HepG2 (cell line): Measurements from ENCODE around the gene PIANP. TPM values are rescaled to one million over a fixed set of nuclear protein-coding genes. Genes with fewer than 3 reads are reported as not detected.

Experiments
- polyA plus RNA-seq, 8 experiments: library from polyadenylated mRNA; depleted of rRNA in 3 of 8; stranded (reverse) in 7 of 8; unstranded in 1 of 8; fragments of >200 nt; fragmentation: Illumina TruSeq in 4 of 8; extraction: Trizol in 4 of 8; gene quantifications; 2 replicates each; pipeline versions ENCODE4 v1.2.1 to v1.2.3, GENCODE V29; 2011 to 2016; ENCODE audit warnings: low read depth in 4 of 8, missing spikeins in 1 of 8, mixed read lengths in 1 of 8; ENCODE audit not compliant: insufficient read depth in 1 of 8
- total RNA-seq, 5 experiments: library from RNA; depleted of rRNA; stranded (reverse); fragments of >200 nt; fragmentation: Illumina TruSeq; extraction: Trizol; gene quantifications; 2 replicates each; pipeline ENCODE4 v1.2.3, GENCODE V29; 2016; ENCODE audit warnings: low read depth in 1 of 5
- TF ChIP-seq, protein P1 (sequence below): sonication (generic); formaldehyde crosslinking; IDR thresholded peaks from 2 replicates; pipeline ENCODE4 v1.5.0; 2020; ENCODE audit warnings: mild to moderate bottlenecking, missing genetic modification reagents, borderline replicate concordance

PIANP gene
- total and polyA plus RNA-seq, 2 of the 13 experiments (the other 11 are each of a cell fraction or from before 2014, with no cell fraction given), result not detected

DNA sequence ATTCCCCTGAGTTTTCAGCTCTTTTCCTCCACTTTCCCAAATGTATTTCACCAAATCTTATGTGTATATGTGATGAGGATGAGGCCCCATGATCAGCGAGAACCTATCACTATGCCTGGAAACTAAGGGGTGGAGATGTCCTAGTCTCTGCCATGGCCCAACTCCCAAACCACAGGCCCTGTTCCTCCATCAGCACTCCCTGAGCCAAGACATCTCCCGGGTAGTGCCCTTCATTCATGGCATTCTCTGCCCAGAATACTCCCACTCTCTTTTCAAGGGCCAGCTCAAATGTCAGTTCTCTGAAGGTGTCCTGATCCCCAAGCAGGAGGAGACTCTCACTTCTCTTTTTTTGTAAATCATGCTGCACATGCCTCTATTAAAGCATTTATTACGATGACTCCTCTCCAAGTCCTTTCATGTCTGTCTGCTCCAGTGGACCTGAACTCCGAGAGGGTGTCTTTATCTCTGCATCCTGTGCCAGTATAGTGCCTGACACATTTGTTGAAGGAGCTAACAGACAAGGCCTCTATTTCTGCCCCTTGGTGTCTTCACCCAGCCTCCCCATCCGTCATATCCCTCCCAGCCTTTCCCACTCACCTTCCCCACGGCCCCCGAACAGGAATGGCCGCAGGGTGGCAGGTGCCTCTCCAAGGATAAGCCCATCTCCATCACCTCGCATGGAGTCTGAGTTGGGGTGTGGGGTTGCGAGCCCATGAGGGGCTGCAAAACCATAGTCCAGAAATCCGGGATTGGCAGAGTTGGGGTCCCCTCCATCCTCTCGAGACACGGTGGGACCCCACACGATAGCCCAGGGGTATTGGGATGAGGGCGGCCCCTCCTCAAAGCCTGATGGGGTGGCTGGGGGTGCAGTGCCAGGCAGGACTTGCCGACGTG lies 3.7 kb downstream of the PIANP start (continued):
- TF ChIP-seq, protein P1, sequence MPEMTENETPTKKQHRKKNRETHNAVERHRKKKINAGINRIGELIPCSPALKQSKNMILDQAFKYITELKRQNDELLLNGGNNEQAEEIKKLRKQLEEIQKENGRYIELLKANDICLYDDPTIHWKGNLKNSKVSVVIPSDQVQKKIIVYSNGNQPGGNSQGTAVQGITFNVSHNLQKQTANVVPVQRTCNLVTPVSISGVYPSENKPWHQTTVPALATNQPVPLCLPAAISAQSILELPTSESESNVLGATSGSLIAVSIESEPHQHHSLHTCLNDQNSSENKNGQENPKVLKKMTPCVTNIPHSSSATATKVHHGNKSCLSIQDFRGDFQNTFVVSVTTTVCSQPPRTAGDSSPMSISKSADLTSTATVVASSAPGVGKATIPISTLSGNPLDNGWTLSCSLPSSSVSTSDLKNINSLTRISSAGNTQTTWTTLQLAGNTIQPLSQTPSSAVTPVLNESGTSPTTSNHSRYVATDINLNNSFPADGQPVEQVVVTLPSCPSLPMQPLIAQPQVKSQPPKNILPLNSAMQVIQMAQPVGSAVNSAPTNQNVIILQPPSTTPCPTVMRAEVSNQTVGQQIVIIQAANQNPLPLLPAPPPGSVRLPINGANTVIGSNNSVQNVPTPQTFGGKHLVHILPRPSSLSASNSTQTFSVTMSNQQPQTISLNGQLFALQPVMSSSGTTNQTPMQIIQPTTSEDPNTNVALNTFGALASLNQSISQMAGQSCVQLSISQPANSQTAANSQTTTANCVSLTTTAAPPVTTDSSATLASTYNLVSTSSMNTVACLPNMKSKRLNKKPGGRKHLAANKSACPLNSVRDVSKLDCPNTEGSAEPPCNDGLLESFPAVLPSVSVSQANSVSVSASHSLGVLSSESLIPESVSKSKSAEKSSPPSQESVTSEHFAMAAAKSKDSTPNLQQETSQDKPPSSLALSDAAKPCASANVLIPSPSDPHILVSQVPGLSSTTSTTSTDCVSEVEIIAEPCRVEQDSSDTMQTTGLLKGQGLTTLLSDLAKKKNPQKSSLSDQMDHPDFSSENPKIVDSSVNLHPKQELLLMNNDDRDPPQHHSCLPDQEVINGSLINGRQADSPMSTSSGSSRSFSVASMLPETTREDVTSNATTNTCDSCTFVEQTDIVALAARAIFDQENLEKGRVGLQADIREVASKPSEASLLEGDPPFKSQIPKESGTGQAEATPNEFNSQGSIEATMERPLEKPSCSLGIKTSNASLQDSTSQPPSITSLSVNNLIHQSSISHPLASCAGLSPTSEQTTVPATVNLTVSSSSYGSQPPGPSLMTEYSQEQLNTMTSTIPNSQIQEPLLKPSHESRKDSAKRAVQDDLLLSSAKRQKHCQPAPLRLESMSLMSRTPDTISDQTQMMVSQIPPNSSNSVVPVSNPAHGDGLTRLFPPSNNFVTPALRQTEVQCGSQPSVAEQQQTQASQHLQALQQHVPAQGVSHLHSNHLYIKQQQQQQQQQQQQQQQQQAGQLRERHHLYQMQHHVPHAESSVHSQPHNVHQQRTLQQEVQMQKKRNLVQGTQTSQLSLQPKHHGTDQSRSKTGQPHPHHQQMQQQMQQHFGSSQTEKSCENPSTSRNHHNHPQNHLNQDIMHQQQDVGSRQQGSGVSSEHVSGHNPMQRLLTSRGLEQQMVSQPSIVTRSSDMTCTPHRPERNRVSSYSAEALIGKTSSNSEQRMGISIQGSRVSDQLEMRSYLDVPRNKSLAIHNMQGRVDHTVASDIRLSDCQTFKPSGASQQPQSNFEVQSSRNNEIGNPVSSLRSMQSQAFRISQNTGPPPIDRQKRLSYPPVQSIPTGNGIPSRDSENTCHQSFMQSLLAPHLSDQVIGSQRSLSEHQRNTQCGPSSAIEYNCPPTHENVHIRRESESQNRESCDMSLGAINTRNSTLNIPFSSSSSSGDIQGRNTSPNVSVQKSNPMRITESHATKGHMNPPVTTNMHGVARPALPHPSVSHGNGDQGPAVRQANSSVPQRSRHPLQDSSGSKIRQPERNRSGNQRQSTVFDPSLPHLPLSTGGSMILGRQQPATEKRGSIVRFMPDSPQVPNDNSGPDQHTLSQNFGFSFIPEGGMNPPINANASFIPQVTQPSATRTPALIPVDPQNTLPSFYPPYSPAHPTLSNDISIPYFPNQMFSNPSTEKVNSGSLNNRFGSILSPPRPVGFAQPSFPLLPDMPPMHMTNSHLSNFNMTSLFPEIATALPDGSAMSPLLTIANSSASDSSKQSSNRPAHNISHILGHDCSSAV (CRISPR knock-in tag), result no peak
